C4-2B (cell line): ENCODE results near the gene HOXD1.

Experiments
- H3K27ac ChIP-seq: fragments of 450-650 bp; 2 replicates; pipeline ENCODE4 v1.5.1; 2017
- CTCF ChIP-seq: fragments of 450-650 bp; conservative IDR thresholded peaks from 2 replicates; pipeline ENCODE4 v1.5.1; 2017; ENCODE audit warnings: mild to moderate bottlenecking
- ZFX ChIP-seq: fragments of 450-650 bp; IDR thresholded peaks from 2 replicates; pipeline ENCODE4 v1.6.1; 2017

HOXD1 gene

GRCh38 chr2:176200971-176201370 is 12.5 kb downstream of the HOXD1 start:
- no peak overlapping the region for H3K27ac ChIP-seq
- TF ChIP-seq CTCF = no peak
- no peak for TF ChIP-seq ZFX

- TF ChIP-seq CTCF (no peak), ZFX (no peak)
- H3K27ac ChIP-seq = no peak overlapping the region
These were observed 14.0 kb downstream of the HOXD1 start for GRCh38 chr2:176202491-176202890.

GRCh38 chr2:176205126-176205525 is 16.7 kb downstream of the HOXD1 start:
- H3K27ac ChIP-seq = no peak overlapping the region
- TF ChIP-seq CTCF (no peak), ZFX (no peak)

- TF ChIP-seq CTCF (no peak), ZFX (no peak)
- no peak overlapping the region for H3K27ac ChIP-seq
These were observed 17.7 kb downstream of the HOXD1 start for GRCh38 chr2:176206136-176206535.

- H3K27ac ChIP-seq = no peak overlapping the region
- TF ChIP-seq ZFX = no peak
- TF ChIP-seq CTCF = no peak
These were observed 18.2 kb downstream of the HOXD1 start for GRCh38 chr2:176206682-176207081.

GRCh38 chr2:176211110-176211509 is 22.6 kb downstream of the HOXD1 start:
- no peak for TF ChIP-seq CTCF
- TF ChIP-seq ZFX = no peak
- H3K27ac ChIP-seq = no peak overlapping the region

GRCh38 chr2:176212276-176212675 is 23.8 kb downstream of the HOXD1 start:
- H3K27ac ChIP-seq = no peak overlapping the region
- TF ChIP-seq ZFX (no peak), CTCF (no peak)
